Colon (tissue), 2 donors: Measurements from ENCODE around the gene ZNRD2.

Source experiments
- FAIRE-seq: peaks from 2 replicates; lab custom pipeline; 2012; peaks lifted over from hg19 to GRCh38; lab: Jason Lieb, UNC
- donor health status: control.
- donor health status: control.

ZNRD2 gene

GRCh38 chr11:65610404-65610803 is 40.1 kb downstream of the ZNRD2 start:
- no peak for FAIRE-seq

- FAIRE-seq, result no peak
These were observed 40.9 kb downstream of the ZNRD2 start for GRCh38 chr11:65611028-65611757.

- FAIRE-seq, result no peak
These were observed 41.7 kb downstream of the ZNRD2 start for GRCh38 chr11:65611758-65612603.

GRCh38 chr11:65612691-65613090 is 42.4 kb downstream of the ZNRD2 start:
- FAIRE-seq, result no peak

- no peak for FAIRE-seq
These were observed 43.0 kb downstream of the ZNRD2 start for GRCh38 chr11:65613091-65613928.

GRCh38 chr11:65615229-65615949 is 45.1 kb downstream of the ZNRD2 start, which contains the start of gene PCNX3:
Gene PCNX3 (plus strand): TSS chr11:65615776. CDS start chr11:65616312, 536 bp downstream.
- FAIRE-seq, result peak; percentile 98

- no peak for FAIRE-seq
These were observed 45.8 kb downstream of the ZNRD2 start for GRCh38 chr11:65615950-65616574.

GRCh38 chr11:65616575-65617001 is 46.3 kb downstream of the ZNRD2 start:
- no peak for FAIRE-seq

GRCh38 chr11:65617136-65617850 is 47.0 kb downstream of the ZNRD2 start:
- FAIRE-seq, result no peak

- FAIRE-seq, result no peak
These were observed 47.9 kb downstream of the ZNRD2 start for GRCh38 chr11:65617990-65618751.

GRCh38 chr11:65618763-65619162 is 48.5 kb downstream of the ZNRD2 start:
- no peak for FAIRE-seq

- FAIRE-seq, result no peak
These were observed 49.1 kb downstream of the ZNRD2 start for GRCh38 chr11:65619281-65619928.

GRCh38 chr11:65620666-65621065 is 50.4 kb downstream of the ZNRD2 start:
- no peak for FAIRE-seq

GRCh38 chr11:65621460-65621859 is 51.2 kb downstream of the ZNRD2 start:
- no peak for FAIRE-seq
